Prostate gland (tissue), 2 donors: Measurements from ENCODE around the gene FAM181A. TPM values are rescaled to one million over a fixed set of nuclear protein-coding genes. Genes with fewer than 3 reads are reported as not detected.

Experiments used
- DNase-seq: peaks from one replicate; pipeline ENCODE4 v3.0.0-alpha.2; 2019; ENCODE audit warnings: low spot score
- H3K27ac ChIP-seq, 2 donors: fragments of 200-600 bp; sonication (generic); 2 replicates each; pipeline ENCODE4 v1.5.1; 2017 to 2019
- H3K27me3 ChIP-seq: fragments of 200-600 bp; sonication (generic); replicated peaks from 2 replicates; pipeline ENCODE4 v1.5.1; 2019; ENCODE audit not compliant: insufficient read depth
- H3K36me3 ChIP-seq, 2 donors: fragments of 200-600 bp; sonication (generic); 1 replicate in 1 of 2; 2 replicates in 1 of 2; pipeline versions ENCODE4 v1.5.1 to v1.8.1; 2017 to 2019
- H3K4me1 ChIP-seq: fragments of 200-600 bp; sonication (generic); replicated peaks from 2 replicates; pipeline ENCODE4 v1.5.1; 2019
- H3K4me3 ChIP-seq, 2 donors: fragments of 200-600 bp; sonication (generic); 2 replicates each; pipeline ENCODE4 v1.5.1; 2017 to 2019
- H3K9me3 ChIP-seq: fragments of 200-600 bp; sonication (generic); 2 replicates; pipeline ENCODE4 v1.5.1; 2017
- POLR2A ChIP-seq: fragments of 450-650 bp; IDR thresholded peaks from one replicate; pipeline ENCODE4 v1.6.1; 2016; ENCODE audit warnings: antibody characterized with exemption, mild to moderate bottlenecking
- POLR2AphosphoS5 ChIP-seq: sonication (generic); formaldehyde crosslinking; IDR thresholded peaks from one replicate; pipeline ENCODE4 v1.6.1; 2017; ENCODE audit warnings: antibody characterized with exemption
- WGBS: methylation state at CpG from one replicate; pipeline ENCODE4 v1.1.5; 2018; 5-methylcytosine and 5-hydroxymethylcytosine counted together
- intact Hi-C: fragments of 100-400 bp; cut with DNase I; formaldehyde crosslinking; loops from one replicate; pipeline ENCODE4 v1.14.2; 2022
- total RNA-seq, 2 donors: library from RNA; depleted of rRNA; stranded (reverse); fragments of >200 nt; gene quantifications; one replicate each; pipeline ENCODE4 v1.1.0, GENCODE V29; 2016
- TF ChIP-seq, protein P1 (sequence below), 4 experiments: fragments of 200-600 bp in 2 of 4; fragments of 450-650 bp in 2 of 4; sonication (generic) in 2 of 4; IDR thresholded peaks; 1 replicate in 3 of 4; 2 replicates in 1 of 4; pipeline ENCODE4 v1.5.1; 2016 to 2019; ENCODE audit warnings: antibody characterized with exemption in 4 of 4, mild to moderate bottlenecking in 2 of 4, moderate library complexity in 2 of 4

FAM181A gene
- total RNA-seq, 2 donors from 2014 or later: 3.1 TPM; not detected in 1

- intact Hi-C loops: no loop called here
- no peak overlapping the region for H3K4me3 ChIP-seq
- H3K27ac ChIP-seq: no peak overlapping the region
- no peaks in the 10 kb centered on the region for H3K27me3 ChIP-seq
- no peak for DNase-seq
- no peaks in the 10 kb centered on the region for H3K36me3 ChIP-seq
- H3K4me1 ChIP-seq: no peaks in the 10 kb centered on the region
- 83% methylated on average over 6 of the region's 6 CpGs for WGBS
- TF ChIP-seq POLR2AphosphoS5 (no peak), POLR2A (no peak)
- TF ChIP-seq, protein P1, sequence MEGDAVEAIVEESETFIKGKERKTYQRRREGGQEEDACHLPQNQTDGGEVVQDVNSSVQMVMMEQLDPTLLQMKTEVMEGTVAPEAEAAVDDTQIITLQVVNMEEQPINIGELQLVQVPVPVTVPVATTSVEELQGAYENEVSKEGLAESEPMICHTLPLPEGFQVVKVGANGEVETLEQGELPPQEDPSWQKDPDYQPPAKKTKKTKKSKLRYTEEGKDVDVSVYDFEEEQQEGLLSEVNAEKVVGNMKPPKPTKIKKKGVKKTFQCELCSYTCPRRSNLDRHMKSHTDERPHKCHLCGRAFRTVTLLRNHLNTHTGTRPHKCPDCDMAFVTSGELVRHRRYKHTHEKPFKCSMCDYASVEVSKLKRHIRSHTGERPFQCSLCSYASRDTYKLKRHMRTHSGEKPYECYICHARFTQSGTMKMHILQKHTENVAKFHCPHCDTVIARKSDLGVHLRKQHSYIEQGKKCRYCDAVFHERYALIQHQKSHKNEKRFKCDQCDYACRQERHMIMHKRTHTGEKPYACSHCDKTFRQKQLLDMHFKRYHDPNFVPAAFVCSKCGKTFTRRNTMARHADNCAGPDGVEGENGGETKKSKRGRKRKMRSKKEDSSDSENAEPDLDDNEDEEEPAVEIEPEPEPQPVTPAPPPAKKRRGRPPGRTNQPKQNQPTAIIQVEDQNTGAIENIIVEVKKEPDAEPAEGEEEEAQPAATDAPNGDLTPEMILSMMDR (IDR thresholded peaks at IDR 0.05): no peak
- no peaks in the 10 kb centered on the region for H3K9me3 ChIP-seq
Measured at GRCh38 chr14:93972618-93973205, 45.6 kb downstream of the FAM181A start.

GRCh38 chr14:93973607-93974006 is 46.5 kb downstream of the FAM181A start:
- Histone ChIP-seq H3K36me3 (no peaks in the 10 kb centered on the region), H3K27me3 (no peaks in the 10 kb centered on the region), H3K4me1 (no peaks in the 10 kb centered on the region), H3K4me3 (no peak overlapping the region), H3K9me3 (no peaks in the 10 kb centered on the region), H3K27ac (peak overlapping the region in 1 of 2 donors; percentile 22)
- TF ChIP-seq POLR2AphosphoS5: no peak
- TF ChIP-seq, protein P1 (IDR thresholded peaks at IDR 0.05): no peak
- intact Hi-C loops: no loop called here
- DNase-seq: no peak
- WGBS: 83% methylated on average over 6 of the region's 6 CpGs

DNA sequence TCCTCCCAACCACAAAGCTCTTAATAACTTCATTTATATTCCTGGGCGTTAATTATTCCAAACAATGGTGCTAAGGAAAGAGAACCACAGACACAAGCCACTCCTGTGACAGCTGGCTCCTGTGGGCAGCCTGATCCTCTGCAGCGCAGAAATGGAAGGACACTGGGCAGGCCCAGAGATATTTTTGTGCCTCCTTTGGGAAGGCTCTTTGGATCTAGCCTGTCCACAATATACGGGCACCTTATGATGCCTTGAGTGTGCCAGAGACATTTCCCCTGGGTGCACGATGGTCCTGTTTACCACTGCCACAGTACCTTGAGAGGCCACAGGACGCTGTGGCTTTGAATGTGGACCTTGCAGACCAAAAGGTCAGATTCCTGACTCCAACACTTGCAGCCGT is 47.2 kb downstream of the FAM181A start:
- Histone ChIP-seq H3K4me1 (no peaks in the 10 kb centered on the region), H3K4me3 (no peak overlapping the region), H3K27ac (peak overlapping the region in 1 of 2 donors; percentile 22), H3K9me3 (no peaks in the 10 kb centered on the region), H3K27me3 (no peaks in the 10 kb centered on the region), H3K36me3 (no peaks in the 10 kb centered on the region)
- TF ChIP-seq POLR2AphosphoS5 (no peak), POLR2A (no peak)
- TF ChIP-seq, protein P1 (IDR thresholded peaks at IDR 0.05): no peak
- intact Hi-C loops: no loop called here
- DNase-seq: no peak
- 85% methylated on average over 6 of the region's 6 CpGs for WGBS

GRCh38 chr14:93974833-93975232 is 47.7 kb downstream of the FAM181A start:
- no peak for TF ChIP-seq POLR2AphosphoS5
- no peak for TF ChIP-seq POLR2A
- TF ChIP-seq, protein P1 (IDR thresholded peaks at IDR 0.05): no peak
- H3K27me3 ChIP-seq: no peaks in the 10 kb centered on the region
- DNase-seq: no peak
- H3K4me1 ChIP-seq: no peaks in the 10 kb centered on the region
- H3K4me3 ChIP-seq: no peak overlapping the region
- no peaks in the 10 kb centered on the region for H3K9me3 ChIP-seq
- intact Hi-C loops: no loop called here
- WGBS: 72% methylated on average over 10 of the region's 12 CpGs
- H3K27ac ChIP-seq: peak overlapping the region in 1 of 2 donors; percentile 22
- H3K36me3 ChIP-seq: no peaks in the 10 kb centered on the region

- no peaks in the 10 kb centered on the region for H3K36me3 ChIP-seq
- WGBS: 61% methylated on average over 9 of the region's 9 CpGs
- intact Hi-C loops: no loop called here
- peak overlapping the region in 1 of 2 donors; percentile 8 for H3K4me3 ChIP-seq
- TF ChIP-seq, protein P1 (IDR thresholded peaks at IDR 0.05): no peak
- TF ChIP-seq POLR2AphosphoS5: no peak
- no peak for TF ChIP-seq POLR2A
- peak overlapping the region; percentile 54 to 62 for H3K27ac ChIP-seq
- no peaks in the 10 kb centered on the region for H3K4me1 ChIP-seq
- DNase-seq: no peak
- no peaks in the 10 kb centered on the region for H3K27me3 ChIP-seq
- H3K9me3 ChIP-seq: no peaks in the 10 kb centered on the region
Measured at GRCh38 chr14:93975791-93976476, 48.8 kb downstream of the FAM181A start.
